Natural killer cell (primary cell): Measurements from ENCODE around the gene RAPGEF2. TPM values are rescaled to one million over a fixed set of nuclear protein-coding genes. Genes with fewer than 3 reads are reported as not detected.

ENCODE experiments used
- ATAC-seq, 3 donors: fragments of 150-1000 bp in 2 of 3; fragments of 200-7000 bp in 1 of 3; cut with Tn5 transposase; 1 replicate in 1 of 3; 2 replicates in 2 of 3; pipeline ENCODE4 v1.10.0; 2021; ENCODE audit warnings: mild to moderate bottlenecking in 2 of 3, moderate library complexity in 2 of 3
- DNase-seq, 2 donors: peaks; one replicate each; pipeline versions ENCODE4 v3.0.0 to v3.0.0-alpha.2; 2013 to 2021; ENCODE audit warnings: mixed read lengths in 1 of 2
- H3K27ac ChIP-seq: one replicate; pipeline ENCODE4 v1.5.1; 2013; ENCODE audit warnings: mild to moderate bottlenecking, low read length
- H3K27me3 ChIP-seq: one replicate; pipeline ENCODE4 v1.6.1; 2013; ENCODE audit warnings: low read length; ENCODE audit not compliant: control insufficient read depth, insufficient read depth
- H3K36me3 ChIP-seq: one replicate; pipeline ENCODE4 v1.6.1; 2013; ENCODE audit warnings: low read length; ENCODE audit not compliant: control insufficient read depth, insufficient read depth
- H3K4me1 ChIP-seq: one replicate; pipeline ENCODE4 v1.6.1; 2013; ENCODE audit warnings: low read length; ENCODE audit not compliant: control insufficient read depth, insufficient read depth
- H3K4me3 ChIP-seq: one replicate; pipeline ENCODE4 v1.5.1; 2013; ENCODE audit warnings: low read length
- H3K9me3 ChIP-seq: one replicate; pipeline ENCODE4 v1.6.1; 2013; ENCODE audit warnings: low read length; ENCODE audit not compliant: control insufficient read depth, insufficient read depth
- H3K27ac Mint-ChIP-seq, 2 donors: one replicate each; pipeline ENCODE4 v1.8.0; 2022; ENCODE audit warnings: mild to moderate bottlenecking in 2 of 2, mixed read lengths in 2 of 2, moderate library complexity in 1 of 2
- H3K27me3 Mint-ChIP-seq, 2 donors: one replicate each; pipeline ENCODE4 v1.8.0; 2022; ENCODE audit warnings: low read depth in 2 of 2, mixed read lengths in 2 of 2
- H3K36me3 Mint-ChIP-seq: one replicate; pipeline ENCODE4 v1.8.0; 2022; ENCODE audit warnings: mixed read lengths
- H3K4me1 Mint-ChIP-seq, 2 donors: one replicate each; pipeline ENCODE4 v1.8.0; 2022; ENCODE audit warnings: mixed read lengths in 2 of 2
- H3K4me3 Mint-ChIP-seq: one replicate; pipeline ENCODE4 v1.8.0; 2022; ENCODE audit warnings: mild to moderate bottlenecking, moderate library complexity, mixed read lengths
- H3K9me3 Mint-ChIP-seq, 2 donors: one replicate each; pipeline ENCODE4 v1.8.0; 2022; ENCODE audit warnings: mixed read lengths in 2 of 2
- WGBS: methylation state at CpG from one replicate; pipeline ENCODE4 v1.1.7; 2013; ENCODE audit warnings: missing lambda C conversion rate; ENCODE audit not compliant: insufficient coverage; 5-methylcytosine and 5-hydroxymethylcytosine counted together
- intact Hi-C: fragments of 100-400 bp; cut with micrococcal nuclease; formaldehyde crosslinking; loops from one replicate; pipeline ENCODE4 v1.14.2; 2022
- total RNA-seq, 4 donors: library from RNA; stranded (reverse); fragments of 120-200 nt in 1 of 4; gene quantifications; one replicate each; pipeline versions ENCODE4 v1.2.3 to v1.2.4, GENCODE V29; 2013 to 2022
- TF ChIP-seq, protein P1 (sequence below): fragments of 200-600 bp; IDR thresholded peaks from one replicate; pipeline ENCODE4 v1.8.0; 2022; ENCODE audit warnings: antibody characterized with exemption

RAPGEF2 gene
- total RNA-seq, 3 donors from 2014 or later (not counting 1 experiment from before 2014, with no cell fraction given): 21.9 to 55.6 (median 27.6) TPM

DNA sequence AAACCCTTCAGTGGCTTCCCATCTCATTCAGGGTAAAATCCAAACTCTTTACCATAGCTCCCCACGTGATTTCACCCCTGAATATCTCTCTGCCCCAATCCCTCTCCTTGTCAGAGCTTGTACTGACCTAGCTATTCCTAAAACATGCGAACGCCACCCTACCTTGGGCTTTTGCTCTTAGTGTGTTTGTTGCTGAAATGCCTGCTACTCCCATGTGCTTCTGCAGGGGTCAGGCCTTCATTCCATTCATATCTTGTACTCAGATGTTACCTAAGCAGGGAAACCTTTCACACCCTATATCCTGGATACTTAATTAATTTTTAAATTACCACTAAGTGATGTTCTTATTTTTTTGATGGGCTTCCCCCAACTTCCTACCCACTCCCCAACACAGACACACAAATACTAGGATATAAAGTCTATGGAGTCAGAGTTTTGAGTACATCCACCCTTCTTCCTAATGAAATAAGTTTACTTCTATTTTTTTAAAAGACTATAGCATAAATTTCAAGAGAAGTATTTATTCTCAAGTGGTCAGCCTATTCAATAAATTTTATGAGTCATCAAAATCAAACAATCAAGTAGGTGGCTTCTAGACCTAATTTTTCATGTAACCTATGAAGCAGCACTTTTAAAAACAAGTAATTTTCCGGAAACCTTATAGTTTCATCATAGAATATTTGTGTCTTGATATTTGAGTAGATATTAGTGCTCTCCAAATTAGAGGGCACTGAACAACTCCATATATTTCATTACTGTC, 189.4 kb downstream of the RAPGEF2 start:
- Mint-ChIP-seq H3K4me1 (peaks cover 5 to 7% of the 10 kb centered on the region in 2 donors), H3K4me3 (no peak overlapping the region), H3K9me3 (no peaks in the 10 kb centered on the region), H3K36me3 (no peaks in the 10 kb centered on the region), H3K27ac (no peak overlapping the region), H3K27me3 (no peaks in the 10 kb centered on the region)
- Histone ChIP-seq H3K27me3 (no peaks in the 10 kb centered on the region), H3K4me1 (no peaks in the 10 kb centered on the region), H3K9me3 (no peaks in the 10 kb centered on the region), H3K36me3 (no peaks in the 10 kb centered on the region), H3K4me3 (no peak overlapping the region), H3K27ac (no peak overlapping the region)
- TF ChIP-seq, protein P1, sequence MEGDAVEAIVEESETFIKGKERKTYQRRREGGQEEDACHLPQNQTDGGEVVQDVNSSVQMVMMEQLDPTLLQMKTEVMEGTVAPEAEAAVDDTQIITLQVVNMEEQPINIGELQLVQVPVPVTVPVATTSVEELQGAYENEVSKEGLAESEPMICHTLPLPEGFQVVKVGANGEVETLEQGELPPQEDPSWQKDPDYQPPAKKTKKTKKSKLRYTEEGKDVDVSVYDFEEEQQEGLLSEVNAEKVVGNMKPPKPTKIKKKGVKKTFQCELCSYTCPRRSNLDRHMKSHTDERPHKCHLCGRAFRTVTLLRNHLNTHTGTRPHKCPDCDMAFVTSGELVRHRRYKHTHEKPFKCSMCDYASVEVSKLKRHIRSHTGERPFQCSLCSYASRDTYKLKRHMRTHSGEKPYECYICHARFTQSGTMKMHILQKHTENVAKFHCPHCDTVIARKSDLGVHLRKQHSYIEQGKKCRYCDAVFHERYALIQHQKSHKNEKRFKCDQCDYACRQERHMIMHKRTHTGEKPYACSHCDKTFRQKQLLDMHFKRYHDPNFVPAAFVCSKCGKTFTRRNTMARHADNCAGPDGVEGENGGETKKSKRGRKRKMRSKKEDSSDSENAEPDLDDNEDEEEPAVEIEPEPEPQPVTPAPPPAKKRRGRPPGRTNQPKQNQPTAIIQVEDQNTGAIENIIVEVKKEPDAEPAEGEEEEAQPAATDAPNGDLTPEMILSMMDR: no peak
- DNase-seq (no peak), ATAC-seq (no peak)
- 88% methylated on average over 3 of the region's 4 CpGs for WGBS
- intact Hi-C loops: no loop called here

DNA sequence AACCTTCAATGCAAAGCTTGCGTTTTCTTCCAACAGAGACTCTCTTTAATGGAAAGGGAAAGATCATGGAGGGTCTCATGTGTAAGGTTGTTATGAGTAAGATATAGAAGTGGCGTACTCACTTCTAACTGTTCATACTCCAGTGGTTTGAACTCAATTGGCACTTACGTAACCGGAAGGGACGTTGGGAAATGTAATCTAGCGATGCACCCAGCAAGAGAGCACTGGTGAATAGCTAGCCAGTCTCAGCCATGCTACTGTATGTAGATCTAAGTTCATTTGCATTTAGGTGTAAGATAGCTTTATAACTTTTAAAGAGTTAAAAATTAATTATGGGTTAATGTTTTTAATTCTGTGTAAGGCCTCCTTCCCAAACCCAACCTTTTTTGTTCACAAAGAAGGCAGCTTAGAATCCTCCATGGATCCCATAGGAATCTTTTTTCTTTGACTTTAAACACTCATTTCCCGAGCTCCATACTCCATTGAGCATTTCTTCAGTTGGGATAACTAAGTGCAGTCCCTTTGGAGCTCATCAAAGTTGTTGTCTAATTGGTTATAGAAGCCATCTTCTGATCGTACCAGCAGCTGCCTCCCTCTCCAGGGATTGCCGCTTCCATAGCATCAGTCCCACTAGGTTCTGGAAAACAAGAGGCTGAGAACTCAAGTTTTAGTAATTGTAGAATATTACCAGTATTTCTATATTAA, 191.1 kb downstream of the RAPGEF2 start:
- Mint-ChIP-seq H3K4me1 (peaks cover 0 to 5% of the 10 kb centered on the region in 2 donors), H3K36me3 (no peaks in the 10 kb centered on the region), H3K9me3 (no peaks in the 10 kb centered on the region), H3K27me3 (no peaks in the 10 kb centered on the region), H3K4me3 (no peak overlapping the region), H3K27ac (no peak overlapping the region)
- Histone ChIP-seq H3K27me3 (no peaks in the 10 kb centered on the region), H3K27ac (no peak overlapping the region), H3K4me1 (no peaks in the 10 kb centered on the region), H3K4me3 (no peak overlapping the region), H3K36me3 (no peaks in the 10 kb centered on the region), H3K9me3 (no peaks in the 10 kb centered on the region)
- ATAC-seq (no peak), DNase-seq (no peak)
- 94% methylated on average over 8 of the region's 9 CpGs for WGBS
- TF ChIP-seq, protein P1: no peak
- intact Hi-C loops: no loop called here

DNA sequence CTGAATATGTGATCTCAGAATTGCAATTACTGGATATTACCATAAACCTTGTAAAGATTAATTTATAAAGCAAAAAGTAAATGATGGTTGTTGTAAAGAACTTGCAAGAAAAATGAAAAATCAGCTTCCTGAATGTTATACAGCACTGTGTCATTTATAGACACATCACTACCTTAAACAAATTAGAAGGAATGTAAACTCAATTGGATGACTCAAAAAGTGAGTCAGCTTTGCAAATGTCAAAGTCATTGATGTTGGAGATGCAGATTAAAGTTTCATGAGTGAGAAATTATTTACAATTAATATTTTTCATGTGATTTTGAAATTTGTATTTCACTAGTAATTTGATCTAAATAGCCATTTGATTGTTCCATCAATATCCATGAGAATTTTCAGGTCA, 193.2 kb downstream of the RAPGEF2 start:
- no peaks in the 10 kb centered on the region for H3K4me1 ChIP-seq
- TF ChIP-seq, protein P1: no peak
- no peaks in the 10 kb centered on the region for H3K9me3 Mint-ChIP-seq
- H3K4me3 Mint-ChIP-seq: no peak overlapping the region
- DNase-seq: no peak
- no peaks in the 10 kb centered on the region for H3K36me3 ChIP-seq
- H3K4me1 Mint-ChIP-seq: no peaks in the 10 kb centered on the region
- no peak for ATAC-seq
- no peaks in the 10 kb centered on the region for H3K27me3 ChIP-seq
- no peak overlapping the region for H3K4me3 ChIP-seq
- H3K27ac Mint-ChIP-seq: no peak overlapping the region
- H3K27ac ChIP-seq: no peak overlapping the region
- intact Hi-C loops: no loop called here
- H3K27me3 Mint-ChIP-seq: no peaks in the 10 kb centered on the region
- no peaks in the 10 kb centered on the region for H3K9me3 ChIP-seq
- H3K36me3 Mint-ChIP-seq: no peaks in the 10 kb centered on the region
